LHCN-M2 (cell line): ENCODE measurements around the gene ATP1B4. TPM values are rescaled to one million over a fixed set of nuclear protein-coding genes. Genes with fewer than 3 reads are reported as not detected.
"Not testable (repeated sequence)": the region's sequence is repeated elsewhere in the genome, so short reads cannot be mapped to it uniquely, and the experiment has no call there.

ENCODE experiments used
- DNase-seq: peaks from one replicate; pipeline ENCODE4 v3.0.0-alpha.2; 2012; ENCODE audit warnings: low read depth
- polyA plus RNA-seq: library from polyadenylated mRNA; unstranded; fragments of >200 nt; gene quantifications from one replicate; pipeline ENCODE4 v1.2.1, GENCODE V29; 2012; ENCODE audit warnings: missing spikeins
- total RNA-seq: library from RNA; depleted of rRNA; stranded (reverse); fragments of >200 nt; gene quantifications from 2 replicates; pipeline ENCODE4 v1.2.3, GENCODE V29; 2014; rRNA removed

Gene ATP1B4
- not detected in 2 replicates for total RNA-seq
- polyA plus RNA-seq: not detected

DNA sequence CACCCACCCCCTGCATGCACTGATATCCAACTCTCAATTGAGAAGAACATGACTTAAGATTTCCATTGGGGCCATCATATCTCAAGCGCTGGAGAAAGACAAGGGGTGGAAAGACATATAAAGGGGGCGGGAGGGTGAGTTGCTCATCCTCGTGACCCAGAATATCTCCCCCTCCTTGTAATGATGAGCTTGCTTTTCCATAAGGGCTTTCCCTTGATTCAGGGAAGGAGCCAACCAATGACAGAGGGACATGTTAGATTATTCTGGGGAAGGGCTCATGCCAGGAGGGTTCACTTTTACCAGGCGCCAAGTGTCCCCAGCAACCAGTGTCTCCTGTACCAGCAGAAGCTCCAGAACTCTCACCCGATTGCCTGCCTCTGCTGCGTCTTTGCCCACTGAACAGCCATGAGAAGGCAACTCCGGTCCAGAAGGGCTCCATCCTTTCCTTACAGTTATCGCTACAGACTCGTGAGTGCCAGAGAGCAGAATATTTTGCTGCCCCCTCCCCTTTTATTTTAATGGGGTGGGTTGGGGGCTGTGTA lies at the start of gene ATP1B4:
Gene ATP1B4, plus strand, starts transcription at position 326 of the 542 bp plus-strand sequence. Its CDS starts 80 bp downstream, at position 406.
- DNase-seq: no peak

GRCh38 chrX:120315776-120316175 lies 46.1 kb upstream of the ATP1B4 start:
- peak; percentile 4 for DNase-seq

GRCh38 chrX:120316587-120317283 lies 45.2 kb upstream of the ATP1B4 start:
- DNase-seq: peak; percentile 35

DNA sequence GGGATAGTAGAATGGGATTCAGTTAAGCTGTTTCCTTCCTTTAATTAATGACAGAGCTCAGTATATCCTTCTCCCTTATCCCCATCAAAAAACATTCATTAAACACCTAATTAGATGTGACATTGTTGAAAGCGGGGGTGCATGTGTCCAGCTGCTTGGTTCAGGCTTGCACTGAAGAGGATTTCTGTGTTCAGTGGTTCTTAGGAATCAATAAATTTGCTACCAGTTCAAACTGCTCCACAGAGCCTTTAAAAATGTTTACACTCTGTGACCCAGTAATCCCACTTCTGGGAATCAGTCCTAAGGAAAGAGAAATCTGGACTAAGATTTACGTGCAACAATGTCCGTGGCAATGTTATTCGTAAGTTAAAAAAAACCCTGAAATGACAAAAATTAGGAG lies 43.5 kb upstream of the ATP1B4 start:
- no peak for DNase-seq

DNA sequence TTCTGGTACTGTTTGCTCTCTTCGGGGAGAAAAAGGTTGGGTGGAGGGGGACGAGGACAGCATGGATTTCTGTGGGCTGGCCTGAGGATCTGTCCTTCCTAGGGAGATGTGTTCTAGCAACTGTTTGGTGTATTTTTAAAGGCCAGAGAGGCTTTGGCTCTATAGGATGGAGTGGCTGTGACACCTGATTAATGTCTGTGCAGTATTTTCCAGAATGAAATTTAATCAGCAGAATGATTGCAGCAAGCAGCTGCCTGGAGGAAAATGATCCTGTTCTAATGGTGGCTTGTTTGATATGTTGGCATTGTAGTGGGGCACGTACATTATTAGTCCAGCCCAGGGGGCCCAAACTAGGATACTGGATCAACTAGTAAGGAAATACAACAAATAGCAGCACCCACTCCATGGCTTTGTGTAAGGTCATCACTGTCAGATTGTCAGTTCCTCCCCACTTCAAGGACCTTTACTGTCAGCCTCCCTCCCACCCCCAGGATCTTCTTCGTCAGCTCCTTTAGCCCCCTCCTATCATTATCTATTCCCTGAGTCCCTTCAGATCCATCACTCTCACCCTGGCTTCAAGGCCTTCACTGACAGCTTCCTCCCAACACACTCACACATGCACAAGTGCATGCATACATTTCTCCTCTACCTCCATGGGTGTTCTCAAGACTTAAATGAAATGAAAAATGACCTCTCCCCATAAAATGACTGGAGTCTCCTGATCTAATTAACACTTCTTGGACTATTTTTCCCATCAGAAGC lies 40.2 kb upstream of the ATP1B4 start:
- no peak for DNase-seq

DNA sequence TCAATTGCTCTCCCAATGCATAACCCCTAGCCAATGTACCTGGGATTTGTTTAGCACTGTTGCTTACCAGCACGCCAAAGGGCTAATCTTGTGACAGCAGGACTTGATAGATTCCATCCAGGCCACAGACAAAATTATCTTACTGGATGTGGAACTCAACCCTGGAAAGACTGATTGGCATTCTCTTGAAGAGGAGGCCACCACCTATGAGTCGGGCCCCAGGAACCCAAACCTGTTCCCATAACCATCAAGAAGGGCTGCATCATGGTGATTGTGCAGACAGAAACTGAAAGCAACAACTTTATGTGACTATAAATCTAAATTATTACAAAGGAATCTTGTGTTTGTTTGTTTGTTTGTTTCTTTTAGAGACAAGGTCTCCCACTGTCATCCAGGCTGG lies 30.8 kb upstream of the ATP1B4 start:
- no peak for DNase-seq

DNA sequence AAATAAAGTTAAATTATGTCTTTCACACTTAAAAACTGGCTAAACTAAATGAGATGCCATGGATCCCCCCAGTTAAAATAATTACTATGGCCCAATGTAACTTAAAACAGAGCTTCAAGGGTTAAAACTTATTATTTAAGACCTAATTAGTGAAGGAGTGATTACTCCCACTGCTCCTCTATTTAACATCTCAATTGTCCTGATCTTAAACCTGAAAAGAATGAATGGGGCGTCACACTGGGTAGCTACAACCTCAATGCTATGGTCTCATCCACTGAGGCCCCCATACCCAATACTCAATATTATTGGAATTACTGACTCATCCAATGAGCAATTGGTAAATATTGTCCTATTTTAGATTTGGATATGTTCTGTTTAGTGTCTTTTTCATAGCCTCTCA lies 29.5 kb upstream of the ATP1B4 start:
- DNase-seq: no peak

- no peak for DNase-seq
These were observed 27.7 kb upstream of the ATP1B4 start for GRCh38 chrX:120334151-120334550.

DNA sequence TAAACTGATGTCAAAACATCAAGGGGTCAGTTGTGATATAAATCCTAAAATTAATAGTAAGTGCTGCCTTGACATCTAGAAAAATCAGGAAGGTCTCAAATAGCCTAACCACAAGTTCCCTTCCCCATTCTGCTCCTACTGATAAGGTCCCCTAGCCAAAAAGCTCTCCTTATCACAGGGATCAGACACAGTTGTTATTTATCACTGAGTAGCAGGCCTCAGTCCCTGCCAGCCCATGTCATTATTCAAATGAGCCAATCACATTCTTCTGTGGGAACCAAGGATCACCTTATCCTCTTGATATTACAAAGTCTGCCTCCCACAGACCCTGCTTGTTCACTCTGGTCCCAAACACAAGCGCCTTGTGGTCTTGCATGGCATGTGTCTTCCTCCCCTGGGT lies 27.3 kb upstream of the ATP1B4 start:
- DNase-seq: no peak

DNA sequence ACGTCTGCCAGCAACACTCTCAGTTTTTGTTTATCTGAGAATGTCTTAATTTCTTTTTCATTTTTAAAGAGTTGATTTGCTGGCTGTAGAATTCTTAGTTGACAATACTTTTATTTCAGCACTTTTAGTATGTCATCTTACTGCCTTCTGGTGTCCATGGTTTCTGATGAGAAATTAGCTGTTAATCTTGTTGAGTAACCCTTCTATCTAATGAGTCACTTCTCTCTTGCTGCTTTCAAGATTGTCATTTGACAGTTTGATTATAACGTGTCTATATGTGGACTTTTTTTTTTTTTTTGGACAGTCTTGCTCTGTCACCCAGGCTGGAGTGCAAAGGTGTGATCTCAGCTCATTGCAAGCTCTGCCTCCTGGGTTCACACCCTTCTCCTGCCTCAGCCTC lies 26.6 kb upstream of the ATP1B4 start:
- DNase-seq: no peak

- DNase-seq: no peak
These were observed 25.0 kb upstream of the ATP1B4 start for GRCh38 chrX:120336899-120337298.

DNA sequence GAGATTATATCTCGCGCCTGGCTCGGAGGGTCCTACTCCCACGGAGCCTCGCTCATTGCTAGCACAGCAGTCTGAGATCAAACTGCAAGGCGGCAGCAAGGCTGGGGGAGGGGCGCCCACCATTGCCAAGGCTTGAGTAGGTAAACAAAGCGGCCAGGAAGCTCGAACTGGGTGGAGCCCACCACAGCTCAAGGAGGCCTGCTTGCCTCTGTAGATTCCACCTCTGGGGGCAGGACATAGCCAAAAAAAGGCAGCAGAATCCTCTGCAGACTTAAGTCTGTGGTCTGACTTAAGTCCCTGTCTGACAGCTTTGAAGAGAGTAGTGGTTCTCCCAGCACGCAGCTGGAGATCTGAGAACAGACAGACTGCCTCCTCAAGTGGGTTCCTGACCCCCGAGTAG lies 17.3 kb upstream of the ATP1B4 start:
- not testable (repeated sequence) for DNase-seq

DNA sequence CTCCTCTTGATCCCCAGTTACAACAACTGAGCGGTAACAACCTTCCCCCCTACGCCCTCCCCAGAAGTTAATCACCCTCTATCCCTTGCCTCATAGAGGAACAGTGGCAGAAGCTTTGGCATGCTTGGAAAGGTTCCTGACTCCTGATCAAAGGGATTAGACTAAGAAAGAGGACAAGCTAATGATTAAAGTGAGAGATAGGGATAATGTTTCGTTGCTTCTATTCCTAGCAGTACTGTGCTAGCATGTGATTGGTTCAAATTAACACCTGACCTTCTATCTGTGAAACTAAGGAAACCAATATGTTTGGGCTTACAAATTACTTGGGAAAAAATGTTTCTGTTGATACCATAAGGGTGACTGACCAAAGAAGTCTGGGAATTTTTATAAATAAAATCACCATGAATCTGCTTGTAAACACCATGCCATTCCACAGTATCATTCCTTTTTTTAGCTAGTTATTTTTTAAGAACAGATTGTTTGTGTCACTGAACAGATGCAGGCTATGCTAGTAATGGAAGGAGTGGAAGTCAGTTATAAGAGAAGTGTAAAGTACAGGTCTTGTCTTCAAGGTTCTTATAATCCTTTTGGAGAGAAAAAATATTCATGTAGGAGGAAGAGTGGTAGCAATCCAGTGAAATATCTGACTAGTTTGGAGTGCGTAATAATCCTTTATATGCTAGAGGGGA lies 11.3 kb upstream of the ATP1B4 start:
- DNase-seq: no peak

DNA sequence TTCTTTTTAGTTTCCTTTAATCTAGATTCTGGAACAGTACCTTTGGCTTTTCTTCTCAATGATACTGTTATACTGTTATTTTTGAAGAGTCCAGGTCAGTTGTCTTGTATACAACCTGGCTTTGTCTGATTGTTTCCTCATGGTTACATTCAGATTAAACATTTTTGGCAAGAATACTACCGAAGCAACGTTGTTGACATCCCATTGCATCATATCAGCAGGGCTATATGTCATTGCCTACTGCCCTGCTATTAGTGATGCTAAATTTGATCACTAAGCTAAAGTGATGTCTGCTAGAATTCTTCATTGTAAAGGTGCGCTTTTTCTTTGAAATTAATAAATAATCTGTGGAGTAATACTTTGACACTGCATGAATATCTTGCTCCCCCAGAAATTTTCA lies 5.8 kb upstream of the ATP1B4 start:
- no peak for DNase-seq

GRCh38 chrX:120357186-120357585 lies 4.7 kb upstream of the ATP1B4 start:
- DNase-seq: no peak

GRCh38 chrX:120358737-120359456 lies 3.0 kb upstream of the ATP1B4 start:
- DNase-seq: peak; percentile 81

DNA sequence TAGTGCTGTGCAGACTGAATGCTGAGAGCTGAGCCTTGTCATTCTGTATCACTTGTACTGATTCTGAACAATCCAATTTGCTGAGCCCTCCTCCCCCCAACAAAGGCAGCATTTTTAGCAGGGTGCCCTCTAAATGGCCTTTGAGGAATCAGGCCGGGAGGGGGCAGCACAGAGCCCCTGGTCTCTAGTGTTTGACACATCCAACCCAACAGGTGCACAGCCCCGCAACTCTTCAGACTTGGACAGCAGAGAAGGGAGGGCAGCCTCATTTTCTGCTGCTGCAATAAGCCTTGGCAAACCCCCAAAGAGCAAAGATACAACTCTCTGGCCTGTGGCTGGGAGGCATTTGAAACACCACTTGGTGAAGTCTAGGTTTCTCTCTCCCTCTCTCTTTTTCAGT lies 3.4 kb downstream of the ATP1B4 start:
- DNase-seq: peak; percentile 66

- DNase-seq: no peak
These were observed 4.1 kb downstream of the ATP1B4 start for GRCh38 chrX:120365968-120366367.

- DNase-seq: no peak
These were observed 4.9 kb downstream of the ATP1B4 start for GRCh38 chrX:120366794-120367193.

DNA sequence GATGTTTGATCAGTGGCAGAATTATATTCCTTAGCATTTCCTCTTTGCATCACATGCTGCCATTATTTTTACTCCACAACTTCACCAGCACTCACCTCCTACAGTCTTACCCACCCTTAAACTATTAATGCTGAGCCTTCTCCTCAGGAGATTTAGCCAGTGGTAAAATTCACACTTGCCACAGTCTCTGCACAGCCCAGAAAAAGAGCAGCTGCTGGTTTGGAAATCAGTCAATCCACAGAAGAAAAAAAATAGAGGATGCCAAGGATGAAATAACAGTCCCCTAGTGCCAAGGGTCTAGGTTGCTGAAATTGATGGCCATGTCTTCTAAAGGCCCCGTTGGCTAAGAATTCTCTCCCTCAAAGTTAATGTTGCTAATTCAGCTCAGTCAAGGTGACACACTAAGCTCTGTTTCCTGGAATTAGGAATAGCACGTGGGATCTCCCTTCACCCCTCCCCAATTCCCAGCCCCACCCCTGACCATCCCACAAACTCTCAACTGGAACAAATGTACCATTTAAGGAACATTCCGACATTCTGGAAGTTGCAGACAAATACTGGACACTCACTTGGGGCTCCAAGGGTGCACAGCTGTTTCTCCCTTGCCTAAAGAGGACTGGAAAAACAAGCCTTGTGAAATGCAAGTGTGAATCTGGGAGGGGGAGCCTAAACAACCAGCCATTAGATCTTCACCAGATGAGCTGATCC lies 5.7 kb downstream of the ATP1B4 start:
- DNase-seq: no peak
